ENCODE measurements around the gene CARD9. TPM values are rescaled to one million over a fixed set of nuclear protein-coding genes. Genes with fewer than 3 reads are reported as not detected.

Gene CARD9, protein sequence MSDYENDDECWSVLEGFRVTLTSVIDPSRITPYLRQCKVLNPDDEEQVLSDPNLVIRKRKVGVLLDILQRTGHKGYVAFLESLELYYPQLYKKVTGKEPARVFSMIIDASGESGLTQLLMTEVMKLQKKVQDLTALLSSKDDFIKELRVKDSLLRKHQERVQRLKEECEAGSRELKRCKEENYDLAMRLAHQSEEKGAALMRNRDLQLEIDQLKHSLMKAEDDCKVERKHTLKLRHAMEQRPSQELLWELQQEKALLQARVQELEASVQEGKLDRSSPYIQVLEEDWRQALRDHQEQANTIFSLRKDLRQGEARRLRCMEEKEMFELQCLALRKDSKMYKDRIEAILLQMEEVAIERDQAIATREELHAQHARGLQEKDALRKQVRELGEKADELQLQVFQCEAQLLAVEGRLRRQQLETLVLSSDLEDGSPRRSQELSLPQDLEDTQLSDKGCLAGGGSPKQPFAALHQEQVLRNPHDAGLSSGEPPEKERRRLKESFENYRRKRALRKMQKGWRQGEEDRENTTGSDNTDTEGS
- total RNA-seq: 0.32 and 2.6 TPM in 2 replicates

DNA sequence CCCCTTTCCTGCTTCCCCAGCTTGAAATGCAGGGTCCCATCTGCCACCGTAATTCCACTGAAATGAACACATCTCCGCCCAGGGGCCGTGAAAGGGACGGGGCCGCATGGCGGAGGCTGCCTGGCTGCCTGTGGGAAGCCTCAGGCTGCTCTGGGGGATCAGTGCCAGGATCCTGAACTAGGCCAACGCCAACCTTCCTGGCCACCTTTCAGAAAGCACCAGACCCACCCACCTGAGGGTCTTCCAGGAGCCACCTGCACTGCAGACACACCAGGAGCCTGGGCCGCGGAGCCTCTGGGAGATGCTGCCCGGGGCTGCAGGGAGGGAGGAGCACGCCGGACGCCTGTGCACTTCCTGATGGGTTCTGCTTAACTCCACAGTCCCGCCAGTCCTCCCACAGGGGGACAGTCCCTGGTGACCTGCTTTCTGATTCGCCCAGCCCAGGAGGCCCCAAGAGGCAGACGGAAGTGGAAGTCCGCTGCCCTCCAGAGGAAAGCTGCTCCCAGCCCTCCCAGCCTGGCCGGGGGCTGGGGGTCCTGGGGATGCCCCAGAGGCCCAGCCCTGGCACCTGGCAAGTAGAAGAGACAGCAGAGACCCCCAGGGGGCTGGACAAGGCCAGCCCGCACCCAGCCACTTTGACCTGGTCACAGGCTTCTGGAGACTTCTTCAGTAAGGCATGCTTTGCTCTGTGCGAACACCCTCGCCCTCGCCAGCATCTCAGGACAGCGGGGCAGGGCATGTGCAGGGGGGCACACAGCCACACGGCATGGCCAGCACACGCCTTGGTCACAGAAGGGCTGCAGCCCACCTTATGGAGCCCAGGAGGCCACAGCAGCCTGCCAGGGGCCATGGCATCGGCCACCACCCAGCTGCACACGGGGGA is at the start of gene CARD9:
CARD9 (minus strand) TSS at position 370 of the 883 bp plus-strand sequence. CDS start 1,591 bp downstream, outside the sequence.

DNA sequence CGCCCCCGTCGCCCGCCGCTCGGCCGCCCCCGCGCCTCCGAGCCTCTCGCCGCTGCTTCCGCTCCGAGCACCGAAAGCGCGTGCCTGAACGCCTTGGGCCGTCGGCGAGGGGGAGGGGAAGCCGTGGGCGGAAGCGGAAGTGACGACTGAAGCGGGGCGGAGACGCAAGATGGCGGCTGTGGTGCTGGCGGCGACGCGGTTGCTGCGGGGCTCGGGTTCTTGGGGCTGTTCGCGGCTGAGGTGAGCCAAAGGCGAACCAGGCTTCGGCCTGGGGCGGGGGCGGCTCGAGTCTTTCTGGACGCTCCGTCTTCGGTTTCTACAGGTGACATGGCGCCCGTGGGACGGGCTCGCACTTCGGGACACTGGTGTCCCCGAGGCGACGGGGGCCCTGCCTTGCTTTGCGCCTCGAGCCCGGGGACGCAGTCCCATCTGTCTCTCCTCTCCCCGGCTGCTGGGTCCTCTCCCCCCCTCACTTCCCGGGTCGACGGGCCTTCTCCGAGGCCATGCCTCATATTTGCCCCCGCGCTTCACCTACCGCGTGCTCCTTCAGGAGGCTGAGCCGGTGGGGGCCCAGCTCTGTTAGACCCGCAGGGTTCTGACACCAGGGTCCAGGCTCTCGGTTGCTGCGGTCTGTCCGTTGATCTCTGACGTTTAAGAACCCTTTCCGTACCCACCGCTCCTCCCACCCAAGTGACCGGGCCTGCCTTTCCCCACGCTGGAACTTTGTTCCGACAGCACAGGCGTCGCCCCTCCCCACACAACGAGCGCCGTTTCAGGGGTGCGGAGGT is 37.2 kb upstream of the CARD9 start, which contains the start of the genes ENTR1 and PMPCA:
ENTR1 (minus strand) TSS at position 115 of the 788 bp plus-strand sequence. CDS start 217 bp downstream, outside the sequence.
PMPCA (plus strand) TSS at position 159 of the 788 bp plus-strand sequence; CDS start at position 170, 11 bp downstream.

DNA sequence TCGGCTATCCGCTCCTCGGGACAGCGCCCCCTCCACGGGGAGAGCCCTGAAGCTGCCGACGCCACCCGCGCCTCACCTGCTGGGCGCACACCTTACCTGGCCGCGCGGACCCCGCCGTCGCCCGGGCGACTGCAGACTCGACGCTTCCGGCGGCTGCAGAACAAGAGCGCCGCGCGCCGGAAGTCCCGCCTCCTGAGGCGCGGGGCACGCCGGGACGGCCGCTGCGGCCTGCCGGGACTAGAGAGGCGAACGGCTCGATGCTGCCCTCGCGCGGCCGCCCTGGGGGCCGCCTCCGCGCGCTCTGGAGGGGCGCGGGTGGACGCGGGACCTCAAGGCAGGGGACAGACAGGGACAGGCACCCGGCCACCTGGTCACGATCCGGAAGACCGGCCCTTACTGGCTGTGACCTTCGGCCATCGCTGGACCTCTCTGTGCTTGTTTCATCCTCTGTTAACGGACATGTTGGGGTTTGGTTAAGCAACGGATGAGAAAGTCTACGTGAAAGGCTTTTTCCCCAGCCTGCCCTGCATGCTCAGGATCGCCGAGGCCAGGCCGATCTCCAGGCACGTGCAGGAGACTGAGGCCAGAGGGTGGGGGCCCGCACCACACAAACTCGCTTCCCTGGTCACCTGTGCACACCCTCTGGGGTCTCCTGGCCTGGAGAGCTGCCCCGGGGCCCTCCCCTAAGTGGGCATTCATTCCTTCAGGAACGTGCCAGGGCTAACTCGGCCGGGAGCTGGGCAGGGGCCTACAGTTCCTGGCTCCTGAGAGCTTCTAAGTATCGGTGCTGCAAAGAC is 26.8 kb upstream of the CARD9 start, which contains the start of gene SNAPC4:
SNAPC4 (minus strand) TSS at position 133 of the 797 bp plus-strand sequence. CDS start 1,742 bp downstream, outside the sequence.

DNA sequence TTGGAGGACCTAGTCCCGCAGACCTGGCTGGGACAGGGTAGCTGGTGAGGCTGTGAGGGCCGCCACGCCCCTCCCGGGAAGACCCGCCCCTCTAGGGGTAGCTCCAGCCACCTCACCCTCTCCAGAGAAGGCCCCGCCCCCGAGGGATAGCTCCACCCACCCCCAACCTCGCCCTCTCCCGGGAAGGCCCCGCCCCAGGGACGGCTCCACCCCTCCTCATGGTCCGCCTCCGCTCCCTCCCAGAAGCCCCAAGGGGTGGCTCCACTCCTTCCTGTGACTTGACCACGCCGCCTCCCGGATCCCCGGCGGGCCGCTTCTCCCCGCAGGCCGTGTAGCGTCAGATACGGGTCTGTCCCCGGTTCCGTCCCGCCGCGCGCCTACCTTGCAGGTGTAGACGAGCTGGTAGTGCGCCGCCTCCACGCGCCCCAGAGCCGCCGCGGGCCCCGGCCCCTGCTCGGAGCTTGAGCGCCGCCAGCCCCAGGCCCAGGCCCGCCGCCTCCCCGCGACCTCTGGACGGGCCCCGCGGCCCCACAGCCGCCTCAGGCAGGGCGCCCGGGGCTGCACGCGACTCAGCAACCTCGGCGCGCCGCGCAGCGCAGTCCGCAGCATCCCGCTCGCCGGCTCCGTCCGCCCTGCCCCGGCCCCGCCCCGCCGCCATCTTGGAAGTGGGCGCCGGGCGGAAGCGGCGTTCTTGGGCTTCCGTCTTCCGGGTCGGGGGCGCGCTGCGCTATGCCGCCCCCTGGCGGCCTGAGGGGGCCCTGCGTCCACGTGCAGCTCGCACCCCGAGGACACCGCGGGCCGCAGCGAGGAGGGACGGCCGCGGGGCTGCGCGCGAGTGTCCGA is 10.1 kb downstream of the CARD9 start, which contains the start of gene DNLZ:
DNLZ (minus strand) TSS at position 639 of the 843 bp plus-strand sequence; CDS start at position 609, 30 bp downstream.

DNA sequence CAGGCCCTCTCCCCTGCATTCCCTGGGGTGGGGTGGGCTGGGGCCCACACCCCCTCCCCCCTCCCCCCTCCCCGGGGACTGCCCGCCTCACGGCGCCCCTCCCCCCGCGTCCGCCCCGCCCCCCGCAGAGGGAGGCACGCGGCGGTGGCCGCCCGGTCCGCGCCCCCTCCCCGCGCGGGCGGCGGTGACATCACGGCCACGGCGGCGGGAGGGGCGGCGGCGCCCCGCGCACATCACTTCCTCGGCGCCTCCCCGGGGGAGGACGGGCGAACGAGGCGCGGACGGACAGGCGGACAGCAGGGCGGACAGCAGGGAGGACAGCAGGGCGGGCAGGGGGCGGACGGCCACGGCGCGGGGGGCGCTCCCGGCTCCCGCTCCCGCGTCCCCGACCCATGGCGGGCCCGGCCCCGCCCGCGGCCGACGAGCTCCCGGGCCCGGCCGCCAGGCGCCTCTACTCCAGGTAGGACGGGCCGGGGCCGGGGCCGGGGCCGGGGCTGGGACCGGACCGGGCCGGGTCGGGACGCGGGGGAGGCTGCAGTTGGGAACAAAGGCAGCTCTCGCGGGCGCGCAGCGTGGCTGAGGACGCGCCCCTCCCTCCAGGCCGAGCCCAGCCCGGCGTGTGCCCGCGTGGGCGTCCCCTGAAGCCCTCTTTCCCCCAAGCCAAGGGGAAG is 46.0 kb downstream of the CARD9 start, which contains the start of gene GPSM1:
GPSM1 (plus strand) TSS at position 236 of the 671 bp plus-strand sequence; CDS start at position 393, 157 bp downstream.

Other genes with a start within 250 kb of the CARD9 start
- not detected in 2 replicates for gene LHX3, start 168.5 kb downstream of the CARD9 start, total RNA-seq
- gene QSOX2, start 127.9 kb downstream of the CARD9 start, total RNA-seq: 11.7 and 16.9 TPM in 2 replicates
- gene CCDC187, start 69.6 kb downstream of the CARD9 start, total RNA-seq: not detected in 2 replicates
- gene GPSM1, start 46.1 kb downstream of the CARD9 start, total RNA-seq: 27.9 and 29.6 TPM in 2 replicates
- 15.5 and 29.9 TPM in 2 replicates for gene DNLZ, start 9.9 kb downstream of the CARD9 start, total RNA-seq
- gene SNAPC4, start 26.5 kb upstream of the CARD9 start, total RNA-seq: 9.0 and 12.3 TPM in 2 replicates
- 30.2 and 32.2 TPM in 2 replicates for gene ENTR1, start 36.9 kb upstream of the CARD9 start, total RNA-seq
- 60.7 and 65.8 TPM in 2 replicates for gene PMPCA, start 37.0 kb upstream of the CARD9 start, total RNA-seq
- gene INPP5E, start 66.2 kb upstream of the CARD9 start, total RNA-seq: 5.0 and 5.8 TPM in 2 replicates
- gene SEC16A, start 109.4 kb upstream of the CARD9 start, total RNA-seq: 13.1 and 15.3 TPM in 2 replicates
- 69.9 and 99.1 TPM in 2 replicates for gene NOTCH1, start 172.4 kb upstream of the CARD9 start, total RNA-seq

All from epithelial cell of umbilical artery (primary cell).